GM18498 (cell line): ENCODE measurements around the gene STIL.
A peak's percentile ranks its signal among the peaks of the same experiment; 100 is the strongest.
"Not testable (repeated sequence)": the region's sequence is repeated elsewhere in the genome, so short reads cannot be mapped to it uniquely, and the experiment has no call there.

Experiments
- ATAC-seq: cut with Tn5 transposase; IDR thresholded peaks from one replicate; pipeline ENCODE4 v1.9.1; 2021; ENCODE audit warnings: mild to moderate bottlenecking, moderate library complexity; ENCODE audit not compliant: unreplicated experiment

The STIL gene

DNA sequence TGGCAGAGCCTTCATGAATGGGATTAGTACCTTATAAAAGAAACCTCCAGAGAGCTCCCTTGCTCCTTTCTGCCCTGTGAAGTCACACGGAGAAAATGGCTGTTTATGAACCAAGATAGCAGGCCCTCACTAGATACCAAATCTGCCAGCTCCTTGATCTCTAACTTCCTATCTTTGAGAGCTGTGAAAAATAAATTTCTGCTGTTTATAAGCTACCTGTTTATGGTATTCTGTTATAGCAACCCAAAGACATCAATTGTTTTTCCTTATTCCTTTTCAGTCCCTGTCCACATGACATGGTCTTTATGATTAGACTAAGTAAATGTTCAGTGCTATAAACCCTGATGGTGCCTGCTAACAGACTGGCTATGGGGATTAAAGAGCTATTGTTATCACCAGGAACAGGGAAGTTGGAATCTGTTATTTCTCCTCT, 9.7 kb upstream of the STIL start:
- ATAC-seq = no peak

DNA sequence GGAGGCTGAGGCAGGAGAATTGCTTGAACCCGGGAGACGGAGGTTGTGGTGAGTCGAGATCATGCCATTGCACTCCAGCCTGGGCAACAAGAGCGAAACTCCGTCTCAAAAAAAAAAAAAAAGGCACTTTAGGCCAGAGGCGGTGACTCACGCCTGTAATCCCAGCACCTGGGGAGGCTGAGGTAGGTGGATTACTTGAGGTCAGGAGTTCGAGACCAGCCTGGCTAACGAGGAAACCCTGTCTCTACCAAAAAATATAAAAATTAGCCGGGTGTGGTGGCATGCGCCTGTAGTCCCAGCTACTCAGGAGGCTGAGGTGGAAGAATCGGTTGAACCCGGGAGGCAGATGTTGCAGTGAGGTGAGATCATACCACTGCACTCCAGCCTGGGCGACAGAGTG, 6.0 kb upstream of the STIL start:
- ATAC-seq = not testable (repeated sequence)

DNA sequence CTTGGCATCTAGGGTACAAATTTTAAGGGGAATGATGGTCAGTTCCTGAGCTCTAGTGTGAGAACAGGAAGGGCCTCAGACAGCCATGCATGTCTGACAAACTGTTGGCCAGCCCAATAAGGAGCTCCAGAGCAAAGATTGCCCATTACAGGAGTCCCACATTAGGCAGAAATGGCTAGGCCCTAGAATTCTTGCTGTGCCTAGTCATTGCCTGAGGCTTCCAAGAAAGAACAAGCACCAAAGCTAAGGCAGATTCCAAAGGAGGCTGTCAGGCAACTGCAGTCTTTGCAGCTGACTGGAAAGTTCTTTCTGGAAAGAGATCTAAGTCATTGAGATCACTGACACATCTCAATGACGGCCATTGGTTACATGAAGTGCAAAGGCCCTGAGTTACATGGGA, 3.9 kb upstream of the STIL start:
- no peak for ATAC-seq

- no peak for ATAC-seq
These were observed 4.5 kb downstream of the STIL start for GRCh38 chr1:47309427-47309826.

GRCh38 chr1:47302472-47302871, 11.5 kb downstream of the STIL start:
- no peak for ATAC-seq

- ATAC-seq = no peak
These were observed 15.8 kb downstream of the STIL start for GRCh38 chr1:47298025-47298699.

- no peak for ATAC-seq
These were observed 18.4 kb downstream of the STIL start for GRCh38 chr1:47295579-47295978.

DNA sequence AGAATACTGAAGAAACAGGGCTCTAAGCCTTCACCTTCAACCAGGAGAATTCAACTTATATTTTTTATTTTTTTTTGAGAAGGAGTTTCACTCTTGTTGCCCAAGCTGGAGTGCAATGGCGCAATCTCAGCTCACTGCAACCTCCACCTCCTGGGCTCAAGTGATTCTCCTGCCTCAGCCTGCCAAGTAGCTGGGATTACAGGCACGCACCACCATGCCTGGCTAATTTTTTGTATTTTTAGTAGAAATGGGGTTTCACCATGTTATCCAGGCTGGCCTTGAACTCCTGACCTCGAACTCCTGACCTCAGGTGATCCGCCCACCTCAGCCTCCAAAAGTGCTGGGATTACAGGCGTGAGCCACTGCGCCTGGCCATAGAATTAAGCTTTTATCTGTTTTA, 19.1 kb downstream of the STIL start:
- ATAC-seq = not testable (repeated sequence)

- not testable (repeated sequence) for ATAC-seq
These were observed 25.8 kb downstream of the STIL start for GRCh38 chr1:47288116-47288515.

DNA sequence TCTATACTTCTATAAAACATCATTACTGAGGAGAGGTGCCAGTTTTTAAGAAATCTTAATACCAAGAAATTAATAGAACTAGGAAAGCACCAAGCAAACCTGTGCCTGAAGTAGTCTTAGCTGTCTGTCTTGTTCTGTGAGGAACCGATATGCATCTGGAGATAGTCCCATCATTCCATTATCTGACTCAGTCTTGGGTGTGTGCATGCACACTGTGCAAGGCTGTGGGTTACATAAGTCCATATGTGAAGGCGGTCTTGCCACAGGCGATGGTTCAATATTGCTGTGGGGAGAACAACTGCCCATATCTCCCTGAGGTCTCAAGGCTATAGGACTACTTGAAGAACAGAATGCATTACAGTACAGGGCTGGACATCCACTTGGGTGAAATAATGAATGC, 33.8 kb downstream of the STIL start:
- no peak for ATAC-seq

DNA sequence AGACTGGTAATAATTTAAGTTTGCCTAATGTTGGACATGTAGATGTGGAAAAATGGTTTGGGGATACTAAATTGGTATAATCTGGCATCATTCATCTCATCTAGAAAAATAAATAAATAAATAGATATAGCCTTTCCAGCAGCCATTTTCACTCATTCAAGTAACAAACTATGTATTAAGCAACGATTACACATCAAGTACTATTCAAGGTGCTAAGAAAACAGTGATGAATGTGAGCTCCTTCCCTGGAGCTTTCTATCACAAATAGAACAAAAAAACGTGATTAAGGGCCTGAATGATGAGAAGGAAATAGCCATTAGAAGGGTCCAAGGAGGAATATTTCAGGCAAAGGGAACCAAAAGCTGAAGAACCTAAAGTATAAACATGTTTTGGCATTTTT, 37.1 kb downstream of the STIL start:
- no peak for ATAC-seq

- ATAC-seq = not testable (repeated sequence)
These were observed 38.1 kb downstream of the STIL start for GRCh38 chr1:47275811-47276210.

- ATAC-seq = not testable (repeated sequence)
These were observed 48.4 kb downstream of the STIL start for GRCh38 chr1:47265529-47265928.

- ATAC-seq = peak; percentile 63
These were observed 51.0 kb downstream of the STIL start for GRCh38 chr1:47262787-47263413.

DNA sequence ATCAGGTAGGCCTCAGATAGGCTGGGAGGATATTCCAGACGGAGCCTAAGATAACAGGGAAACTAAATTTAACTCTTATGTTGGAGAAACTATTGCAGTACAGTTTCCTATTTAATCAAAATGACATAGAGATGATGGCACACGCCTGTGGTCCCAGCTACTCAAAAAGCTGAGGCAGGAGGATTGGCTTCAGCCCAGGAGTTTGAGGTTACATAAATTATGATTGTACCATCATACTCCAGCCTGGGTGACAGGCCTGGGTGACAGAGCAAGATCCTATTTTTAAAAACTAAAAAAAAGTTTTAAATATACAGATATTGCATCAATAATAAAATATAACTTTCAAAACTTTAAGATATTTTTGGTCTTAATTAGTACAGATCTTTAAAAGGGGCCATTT, 56.7 kb downstream of the STIL start:
- no peak for ATAC-seq

DNA sequence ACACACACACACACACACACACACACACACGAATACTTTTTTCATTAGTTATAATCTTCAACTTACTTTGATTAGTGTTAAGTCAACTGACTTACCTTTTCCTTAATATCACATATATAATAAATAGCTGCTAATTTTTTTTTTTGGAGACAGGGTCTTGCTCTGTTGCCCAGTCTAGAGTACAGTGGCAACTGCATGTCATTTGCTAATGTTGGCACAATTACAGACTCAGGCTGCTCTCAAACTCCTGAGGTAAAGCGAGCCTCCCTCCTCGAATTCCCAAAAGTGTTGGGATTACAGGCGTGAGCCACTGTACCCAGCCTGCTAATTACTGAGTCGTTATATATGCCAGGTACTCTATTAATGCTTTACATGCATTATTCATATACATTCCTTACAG, 61.2 kb downstream of the STIL start:
- no peak for ATAC-seq

GRCh38 chr1:47252369-47252768, 61.6 kb downstream of the STIL start:
- no peak for ATAC-seq

DNA sequence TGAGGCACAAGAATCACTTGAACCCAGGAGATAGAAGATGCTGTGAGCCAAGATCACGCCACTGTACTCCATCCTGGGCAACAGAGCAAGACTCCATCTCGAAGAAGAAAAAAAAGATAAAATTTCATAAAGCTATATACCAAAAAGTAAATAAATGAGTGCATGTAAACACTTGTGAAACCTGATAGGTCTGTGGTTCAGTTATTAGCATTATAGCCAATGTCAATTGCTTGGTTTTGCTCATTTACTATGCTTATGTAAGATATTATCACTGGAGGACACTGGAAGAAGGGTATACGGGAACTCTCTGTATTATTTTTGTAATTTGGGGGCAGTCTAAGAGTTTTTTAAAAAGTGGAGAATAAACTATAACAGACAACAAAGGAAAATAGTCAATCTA, 64.2 kb downstream of the STIL start:
- no peak for ATAC-seq

GRCh38 chr1:47244339-47244862, 69.5 kb downstream of the STIL start:
- no peak for ATAC-seq

- no peak for ATAC-seq
These were observed 70.0 kb downstream of the STIL start for GRCh38 chr1:47243910-47244309.

DNA sequence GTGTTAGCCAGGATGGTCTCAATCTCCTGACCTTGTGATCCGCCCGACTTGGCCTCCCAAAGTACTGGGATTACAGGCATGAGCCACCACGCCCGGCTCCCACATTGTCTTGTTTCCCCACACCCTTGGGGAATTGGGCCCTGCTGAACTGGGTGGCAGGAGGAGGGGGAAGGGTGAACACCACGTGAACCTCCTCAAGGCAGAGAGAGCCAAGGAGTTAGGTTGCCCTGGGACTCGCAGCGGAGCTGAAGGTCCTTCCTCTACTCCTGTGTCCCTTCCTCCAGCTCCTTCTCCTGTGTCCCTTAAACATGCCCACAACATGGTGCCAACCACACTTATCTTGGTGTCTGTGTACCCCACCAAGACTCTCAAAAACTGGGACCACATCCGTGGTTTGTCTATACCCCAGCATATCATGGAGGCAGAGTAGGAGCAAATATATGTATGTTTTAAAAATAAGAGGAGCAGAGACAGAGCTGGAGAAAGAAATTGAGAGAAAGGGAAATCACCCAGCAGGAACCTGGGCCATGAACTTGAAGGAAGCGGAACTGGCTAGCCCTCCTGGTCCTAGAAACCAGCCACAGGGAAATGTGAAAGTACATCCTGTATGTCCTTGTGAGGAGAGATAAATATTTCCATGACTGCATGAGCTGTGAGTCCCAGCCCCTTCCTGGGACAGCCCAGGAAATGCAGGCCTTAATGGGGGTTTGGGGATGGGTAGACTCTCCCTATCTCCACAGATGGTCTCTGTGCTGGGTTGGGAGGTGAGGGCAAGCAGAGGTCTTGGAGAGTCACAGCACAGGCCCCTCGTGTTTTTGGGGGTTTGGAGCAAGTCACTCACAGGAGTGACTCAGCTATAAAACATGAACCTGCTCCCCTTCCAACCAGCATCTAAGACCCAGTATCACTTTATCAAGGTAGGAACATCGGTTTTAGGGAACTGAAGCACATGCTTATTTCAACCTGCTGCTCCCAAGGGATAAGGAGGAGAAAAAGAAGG, 72.5 kb downstream of the STIL start:
- ATAC-seq = no peak
